ENCODE measurements around the gene HJURP. TPM values are rescaled to one million over a fixed set of nuclear protein-coding genes. Genes with fewer than 3 reads are reported as not detected.

HJURP gene
- polyA plus RNA-seq, 12 donors, result 6.2 to 31.1 (median 12.0) TPM; not detected in 1

DNA sequence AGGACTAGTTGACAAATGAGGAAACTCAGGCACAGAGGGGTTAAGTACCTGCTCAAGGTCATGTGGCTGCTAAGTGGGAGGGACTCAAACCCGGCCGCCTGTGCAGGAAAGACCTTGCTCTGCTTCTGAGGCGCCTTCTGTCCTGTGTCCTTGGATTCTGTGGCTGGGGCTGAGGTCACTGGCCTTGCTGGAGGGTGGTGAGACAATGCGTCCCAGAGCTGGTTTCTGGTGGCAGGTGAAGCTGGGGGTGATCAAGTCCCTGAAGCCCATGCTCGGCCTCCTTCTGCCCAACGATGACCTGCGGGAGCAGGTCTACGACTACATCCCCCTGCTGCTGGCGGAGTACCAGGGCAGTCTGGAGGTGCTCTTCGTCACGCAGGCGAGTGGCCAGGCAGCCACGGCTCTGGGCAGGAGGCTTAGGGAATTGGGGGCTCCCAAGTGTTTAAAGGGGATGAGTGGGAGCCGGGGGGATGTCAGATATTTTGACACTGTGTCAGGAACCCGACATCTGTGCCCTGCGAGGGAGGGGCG, 60.1 kb downstream of the HJURP start:
- no peak for DNase-seq

DNA sequence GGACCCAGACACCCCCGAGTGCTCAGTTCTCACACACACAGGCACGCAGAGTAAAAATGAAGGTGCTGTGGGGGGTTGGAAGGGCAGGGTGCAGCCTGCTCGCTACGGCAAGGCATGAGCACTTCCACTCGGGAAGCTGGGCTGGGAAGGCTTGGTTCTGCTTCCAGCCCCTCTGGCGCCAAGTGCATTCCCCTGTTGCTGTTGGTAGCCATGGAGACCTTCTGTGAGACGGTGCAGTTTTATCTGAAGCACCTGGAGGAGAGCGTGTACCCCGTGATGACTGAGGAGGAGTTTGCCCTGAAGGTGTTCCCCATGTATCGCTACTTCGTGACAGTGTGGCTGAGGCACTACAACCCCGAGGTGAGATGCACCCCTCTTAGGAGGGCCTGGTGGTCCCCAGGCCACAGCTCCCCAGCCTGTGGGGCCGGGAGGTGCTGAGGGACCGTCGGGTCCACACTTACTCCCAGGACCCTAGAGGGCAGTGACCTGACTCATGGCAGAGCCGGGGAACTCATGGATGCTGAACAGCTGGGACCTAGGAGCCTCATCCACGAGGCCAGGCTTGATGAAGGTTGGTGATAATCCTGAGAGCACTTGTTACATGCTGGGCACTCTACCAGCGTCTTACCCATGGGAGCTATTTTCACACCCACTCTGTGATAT, 60.7 kb downstream of the HJURP start:
- no peak for DNase-seq

DNA sequence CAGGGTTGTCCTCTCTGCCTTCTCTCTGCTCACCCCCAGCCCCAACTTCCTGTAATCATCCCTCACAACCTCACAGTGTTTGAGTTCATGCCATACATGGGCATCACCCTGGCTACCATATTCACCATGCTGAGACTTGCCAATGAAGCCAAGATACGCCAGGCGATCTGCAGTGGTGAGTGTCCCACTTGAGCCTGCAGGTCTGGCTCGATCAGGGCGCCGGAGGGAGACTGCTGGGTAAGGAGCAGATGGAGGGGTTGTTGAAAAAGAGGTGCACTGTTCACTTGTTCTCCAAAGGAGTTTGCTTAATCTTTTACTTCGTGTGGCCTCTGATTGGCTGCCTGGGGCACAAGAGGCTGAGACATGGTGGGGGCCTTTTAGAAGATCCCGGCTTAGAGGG, 61.6 kb downstream of the HJURP start:
- DNase-seq, result no peak

DNA sequence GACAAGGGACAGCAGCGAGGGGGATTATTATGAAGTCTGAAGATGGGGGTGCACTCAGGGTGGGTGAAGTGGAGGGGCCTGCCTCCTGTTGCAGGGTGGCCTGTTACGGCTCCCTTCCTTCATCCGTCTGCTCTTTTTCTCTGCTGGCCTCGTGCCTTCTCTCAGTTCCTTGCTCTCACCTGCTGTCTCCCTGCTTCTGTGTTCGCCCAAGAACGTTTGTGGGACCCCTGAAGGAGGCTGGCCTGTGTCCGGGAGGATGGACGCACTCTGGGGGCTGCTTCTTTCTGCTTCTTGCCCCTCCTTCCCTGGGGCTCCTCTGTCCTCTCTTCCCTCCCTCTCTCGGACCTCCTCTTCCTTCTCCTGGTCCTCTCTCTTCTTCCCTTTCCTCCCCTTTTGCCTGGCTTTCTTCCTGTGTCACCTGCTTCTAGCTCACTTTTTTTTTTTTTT, 62.4 kb downstream of the HJURP start:
- DNase-seq, result no peak

DNA sequence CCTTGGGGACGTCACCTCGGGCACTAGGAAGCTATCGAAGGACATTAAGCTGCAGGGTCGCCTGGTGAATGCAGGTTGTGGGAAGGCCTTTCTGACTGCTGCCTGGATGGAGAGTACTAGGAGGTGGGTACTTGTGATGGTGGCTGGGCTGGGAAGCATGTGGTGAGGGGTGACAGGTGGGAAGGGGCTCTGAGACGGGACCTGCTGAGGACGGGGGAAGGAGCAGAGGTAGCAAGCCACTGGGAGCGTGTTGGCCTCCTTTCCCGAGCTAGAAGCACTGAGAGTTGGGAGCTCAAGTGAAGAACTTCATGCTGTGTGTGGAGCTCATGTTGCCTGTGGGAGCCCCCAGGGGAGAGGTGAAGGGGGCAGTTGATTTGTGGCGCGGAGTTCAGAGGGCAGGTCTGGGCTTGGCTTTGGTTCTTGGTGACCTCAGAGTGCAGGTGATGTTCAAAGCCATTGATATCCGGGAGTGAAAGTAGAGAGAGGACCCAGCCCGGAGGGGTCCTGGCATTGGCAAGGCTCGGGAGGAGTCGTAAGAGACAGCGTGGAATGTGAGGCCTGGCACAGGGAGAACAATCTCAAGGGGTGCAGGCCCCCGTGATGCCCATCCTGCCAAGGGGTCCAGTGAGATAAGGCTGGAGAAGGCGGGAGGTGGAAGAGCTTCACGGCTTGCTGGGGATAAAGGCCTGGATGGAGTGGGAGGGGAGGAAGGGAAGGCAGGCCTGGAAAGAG, 63.0 kb downstream of the HJURP start:
- no peak for DNase-seq

DNA sequence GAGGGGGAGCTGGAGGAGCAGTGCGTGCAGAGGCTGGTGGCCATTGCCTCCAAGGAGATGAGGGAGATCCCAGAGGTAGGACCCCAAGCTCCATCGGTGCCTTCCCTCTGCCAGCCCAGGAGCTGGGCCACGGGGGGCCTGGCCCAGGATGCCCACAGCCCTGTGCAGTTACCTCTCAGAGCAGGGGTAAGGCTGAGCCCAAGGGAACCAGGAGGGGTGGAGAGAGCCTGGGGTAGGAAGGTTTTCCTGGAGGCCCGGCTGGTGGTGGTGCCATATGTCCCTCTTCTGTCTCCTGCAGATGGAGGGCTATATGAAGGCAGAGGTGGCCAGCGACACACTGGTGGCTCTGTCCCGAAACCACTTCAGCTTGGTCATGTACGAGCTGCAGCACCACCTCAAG, 64.8 kb downstream of the HJURP start:
- DNase-seq, result no peak

Other genes with a start within 250 kb of the HJURP start
- not detected for gene UGT1A8, start 236.9 kb downstream of the HJURP start, polyA plus RNA-seq (ENCODE audit: insufficient read length in 12 of 12)
- gene UGT1A10, start 218.1 kb downstream of the HJURP start, polyA plus RNA-seq (ENCODE audit: insufficient read length in 12 of 12), result not detected
- not detected for gene UGT1A9, start 182.6 kb downstream of the HJURP start, polyA plus RNA-seq (ENCODE audit: insufficient read length in 12 of 12)
- not detected for gene UGT1A7, start 172.6 kb downstream of the HJURP start, polyA plus RNA-seq (ENCODE audit: insufficient read length in 12 of 12)
- gene UGT1A6, start 161.6 kb downstream of the HJURP start, polyA plus RNA-seq (ENCODE audit: insufficient read length in 12 of 12), result under 1 TPM in 2 of 12 donors, not detected in 10; 0.14 to 0.62 TPM
- not detected for gene UGT1A5, start 141.6 kb downstream of the HJURP start, polyA plus RNA-seq (ENCODE audit: insufficient read length in 12 of 12)
- gene UGT1A4, start 135.8 kb downstream of the HJURP start, polyA plus RNA-seq (ENCODE audit: insufficient read length in 12 of 12), result not detected
- gene UGT1A3, start 125.5 kb downstream of the HJURP start, polyA plus RNA-seq (ENCODE audit: insufficient read length in 12 of 12), result not detected
- gene UGT1A1, start 94.3 kb downstream of the HJURP start, polyA plus RNA-seq (ENCODE audit: insufficient read length in 12 of 12), result under 1 TPM in 4 of 12 donors, not detected in 8; 0.05 to 0.14 (median 0.06) TPM
- gene MROH2A, start 76.2 kb downstream of the HJURP start, polyA plus RNA-seq (ENCODE audit: insufficient read length in 12 of 12), result under 1 TPM in 3 of 12 donors, not detected in 9; 0.12 to 0.44 (median 0.21) TPM
- under 1 TPM in 4 of 12 donors, not detected in 8; 0.11 to 0.30 (median 0.26) TPM for gene TRPM8, start 62.8 kb upstream of the HJURP start, polyA plus RNA-seq (ENCODE audit: insufficient read length in 12 of 12)
- under 1 TPM in 1 of 12 donors, not detected in 11; 0.59 TPM for gene SPP2, start 196.2 kb upstream of the HJURP start, polyA plus RNA-seq (ENCODE audit: insufficient read length in 12 of 12)

Data from muscle of arm (tissue), 12 donors.